Measurements from ENCODE around the gene DUSP1. TPM values are rescaled to one million over a fixed set of nuclear protein-coding genes. Genes with fewer than 3 reads are reported as not detected.

DUSP1 gene
- total RNA-seq, 4 donors from 2014 or later: 469 to 701 (median 567) TPM

DNA sequence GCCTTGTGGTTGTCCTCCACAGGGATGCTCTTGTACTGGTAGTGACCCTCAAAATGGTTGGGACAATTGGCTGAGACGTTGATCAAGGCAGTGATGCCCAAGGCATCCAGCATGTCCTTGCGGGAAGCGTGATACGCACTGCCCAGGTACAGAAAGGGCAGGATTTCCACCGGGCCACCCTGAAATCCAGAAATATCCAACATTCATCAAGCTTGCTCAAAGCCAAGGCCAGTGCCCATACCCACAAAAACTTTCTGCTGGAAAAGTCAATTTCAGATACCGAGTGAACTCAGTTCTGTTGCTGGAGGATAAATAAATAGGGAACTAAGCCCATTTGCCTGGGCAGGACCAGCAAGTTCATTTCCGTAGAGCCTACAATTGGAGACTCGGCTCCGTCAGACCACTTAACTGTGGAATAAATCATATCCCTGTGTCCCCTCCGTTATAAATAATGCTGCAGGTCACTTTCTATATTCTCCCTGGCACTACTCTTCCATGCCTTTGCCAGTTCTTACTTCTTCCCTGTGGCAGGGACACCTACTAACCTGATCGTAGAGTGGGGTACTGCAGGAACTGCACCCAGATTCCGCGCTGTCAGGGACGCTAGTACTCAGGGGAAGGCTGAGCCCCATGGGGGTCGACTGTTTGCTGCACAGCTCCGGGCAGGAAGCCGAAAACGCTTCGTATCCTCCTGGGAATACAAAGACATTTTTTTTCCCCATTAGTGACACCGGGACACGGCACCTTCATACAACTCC is 1.2 kb downstream of the DUSP1 start:
- H3K4me3 ChIP-seq: peak overlapping the region; percentile 81 to 98 (median 82)
- H3K36me3 ChIP-seq: peaks cover 0 to 30% (median 13%) of the 10 kb centered on the region in 4 donors
- H3K27ac ChIP-seq: peak overlapping the region; percentile 99 to 100 (median 100)
- in situ Hi-C loops (cut with MboI; ENCODE audit: low pct_ligation_motif_present in 1 of 4, low pct_unique_long_range_greater_than_20kb in 1 of 4, low sequenced_read_pairs in 3 of 4): loop anchor here in 2 of 4 donors (10.0 kb wide), 2 partner anchors 65 to 85 kb away; partner anchors contain the start of gene ERGIC1 (in 1 of the 2)
- 25 to 31% methylated on average over 7 to 21 of the region's 21 CpGs for WGBS, 2 donors (ENCODE audit: low coverage in 1 of 2)
- peaks cover 24 to 72% (median 54%) of the 10 kb centered on the region in 4 donors for H3K4me1 ChIP-seq
- intact Hi-C loops (cut with DNase I; ENCODE audit: low total_unique reads): loop anchor here (5.0 to 10.0 kb wide), 2 partner anchors 52 to 65 kb away; partner anchors contain the start of gene ERGIC1
- DNase-seq: peak; percentile 46
- no peak for TF ChIP-seq EP300 (IDR thresholded peaks at IDR 0.05; ENCODE audit: low read depth)
- TF ChIP-seq POLR2AphosphoS5 (IDR thresholded peaks at IDR 0.05): peak; percentile 26 to 88 (median 58)
- TF ChIP-seq POLR2A (IDR thresholded peaks at IDR 0.05): peak; percentile 48
- no peaks in the 10 kb centered on the region for H3K9me3 ChIP-seq
- no peaks in the 10 kb centered on the region for H3K27me3 ChIP-seq

DNA sequence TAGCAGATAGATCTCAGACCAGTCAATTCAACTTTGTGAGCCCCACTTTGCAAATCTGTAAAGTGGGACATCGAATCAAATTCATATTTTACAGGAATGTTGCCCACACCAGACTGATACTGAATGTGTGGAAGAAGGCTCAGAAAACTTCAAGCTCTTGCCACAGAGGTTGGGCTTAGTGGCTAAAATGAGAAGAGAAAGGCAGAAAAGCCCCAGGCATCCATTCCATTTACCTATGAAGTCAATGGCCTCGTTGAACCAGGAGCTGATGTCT is 1.7 kb downstream of the DUSP1 start:
- WGBS, 2 donors (ENCODE audit: low coverage in 1 of 2): 51 to 52% methylated on average over 2 of the region's 2 CpGs

DNA sequence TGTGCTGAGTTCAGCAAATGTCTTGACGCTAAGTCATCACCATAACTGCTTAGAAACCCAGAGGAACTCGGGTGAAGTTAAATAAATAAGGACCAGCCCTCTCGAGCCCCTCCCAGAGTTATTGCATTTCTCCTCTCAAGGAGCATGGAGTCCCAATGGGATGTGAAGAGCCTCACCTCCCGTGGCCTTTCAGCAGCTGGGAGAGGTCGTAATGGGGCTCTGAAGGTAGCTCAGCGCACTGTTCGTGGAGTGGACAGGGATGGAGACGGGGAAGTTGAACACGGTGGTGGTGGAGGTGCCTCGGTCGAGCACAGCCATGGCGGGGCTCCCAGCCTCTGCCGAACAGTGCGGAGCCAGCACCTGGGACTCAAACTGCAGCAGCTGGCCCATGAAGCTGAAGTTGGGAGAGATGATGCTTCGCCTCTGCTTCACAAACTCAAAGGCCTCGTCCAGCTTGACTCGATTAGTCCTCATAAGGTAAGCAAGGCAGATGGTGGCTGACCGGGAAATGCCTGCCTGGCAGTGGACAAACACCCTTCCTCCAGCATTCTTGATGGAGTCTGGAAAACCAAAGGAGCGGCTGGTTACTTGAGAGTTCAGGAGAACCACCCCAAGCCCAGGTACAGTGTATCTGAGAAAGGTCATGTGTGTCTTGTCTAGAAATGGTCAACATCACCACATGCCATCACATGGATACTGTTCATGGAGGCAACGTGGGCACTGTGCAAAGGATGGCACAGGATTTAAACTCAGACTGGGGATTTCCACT is 2.2 kb downstream of the DUSP1 start:
- Histone ChIP-seq H3K4me1 (peaks cover 18 to 68% (median 47%) of the 10 kb centered on the region in 4 donors), H3K27ac (peak overlapping the region; percentile 99 to 100 (median 100)), H3K36me3 (peaks cover 0 to 30% (median 13%) of the 10 kb centered on the region in 4 donors), H3K9me3 (no peaks in the 10 kb centered on the region), H3K27me3 (no peaks in the 10 kb centered on the region), H3K4me3 (peak overlapping the region; percentile 81 to 98 (median 82))
- in situ Hi-C loops (cut with MboI; ENCODE audit: low pct_ligation_motif_present in 1 of 4, low pct_unique_long_range_greater_than_20kb in 1 of 4, low sequenced_read_pairs in 3 of 4) (no loop called here), intact Hi-C loops (cut with DNase I; ENCODE audit: low total_unique reads) (loop anchor here (5.0 kb wide), 1 partner anchor 51 kb away; no protein-coding TSS in a partner anchor)
- peak; percentile 65 to 87 (median 82) for TF ChIP-seq POLR2AphosphoS5 (IDR thresholded peaks at IDR 0.05)
- TF ChIP-seq EP300 (IDR thresholded peaks at IDR 0.05; ENCODE audit: low read depth): no peak
- TF ChIP-seq POLR2A (IDR thresholded peaks at IDR 0.05): peak; percentile 61
- TF ChIP-seq, protein P1, sequence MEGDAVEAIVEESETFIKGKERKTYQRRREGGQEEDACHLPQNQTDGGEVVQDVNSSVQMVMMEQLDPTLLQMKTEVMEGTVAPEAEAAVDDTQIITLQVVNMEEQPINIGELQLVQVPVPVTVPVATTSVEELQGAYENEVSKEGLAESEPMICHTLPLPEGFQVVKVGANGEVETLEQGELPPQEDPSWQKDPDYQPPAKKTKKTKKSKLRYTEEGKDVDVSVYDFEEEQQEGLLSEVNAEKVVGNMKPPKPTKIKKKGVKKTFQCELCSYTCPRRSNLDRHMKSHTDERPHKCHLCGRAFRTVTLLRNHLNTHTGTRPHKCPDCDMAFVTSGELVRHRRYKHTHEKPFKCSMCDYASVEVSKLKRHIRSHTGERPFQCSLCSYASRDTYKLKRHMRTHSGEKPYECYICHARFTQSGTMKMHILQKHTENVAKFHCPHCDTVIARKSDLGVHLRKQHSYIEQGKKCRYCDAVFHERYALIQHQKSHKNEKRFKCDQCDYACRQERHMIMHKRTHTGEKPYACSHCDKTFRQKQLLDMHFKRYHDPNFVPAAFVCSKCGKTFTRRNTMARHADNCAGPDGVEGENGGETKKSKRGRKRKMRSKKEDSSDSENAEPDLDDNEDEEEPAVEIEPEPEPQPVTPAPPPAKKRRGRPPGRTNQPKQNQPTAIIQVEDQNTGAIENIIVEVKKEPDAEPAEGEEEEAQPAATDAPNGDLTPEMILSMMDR (IDR thresholded peaks at IDR 0.05): no peak
- WGBS, 2 donors (ENCODE audit: low coverage in 1 of 2): 67 to 76% methylated on average over 1 to 20 of the region's 20 CpGs
- DNase-seq: peak; percentile 44

More for the DNA sequence above, 1.7 kb downstream of the DUSP1 start:
- Histone ChIP-seq H3K4me3 (peak overlapping the region; percentile 81 to 98 (median 82)), H3K27me3 (no peaks in the 10 kb centered on the region), H3K9me3 (no peaks in the 10 kb centered on the region), H3K27ac (peak overlapping the region; percentile 99 to 100 (median 100)), H3K4me1 (peaks cover 23 to 72% (median 52%) of the 10 kb centered on the region in 4 donors), H3K36me3 (peaks cover 0 to 30% (median 13%) of the 10 kb centered on the region in 4 donors)
- in situ Hi-C loops (cut with MboI; ENCODE audit: low pct_ligation_motif_present in 1 of 4, low pct_unique_long_range_greater_than_20kb in 1 of 4, low sequenced_read_pairs in 3 of 4) (no loop called here), intact Hi-C loops (cut with DNase I; ENCODE audit: low total_unique reads) (loop anchor here (5.0 kb wide), 1 partner anchor 52 kb away; no protein-coding TSS in a partner anchor)
- TF ChIP-seq EP300 (IDR thresholded peaks at IDR 0.05; ENCODE audit: low read depth) (no peak), POLR2AphosphoS5 (IDR thresholded peaks at IDR 0.05) (no peak), POLR2A (IDR thresholded peaks at IDR 0.05) (no peak)
- TF ChIP-seq, protein P1 (IDR thresholded peaks at IDR 0.05): no peak
- no peak for DNase-seq

DNA sequence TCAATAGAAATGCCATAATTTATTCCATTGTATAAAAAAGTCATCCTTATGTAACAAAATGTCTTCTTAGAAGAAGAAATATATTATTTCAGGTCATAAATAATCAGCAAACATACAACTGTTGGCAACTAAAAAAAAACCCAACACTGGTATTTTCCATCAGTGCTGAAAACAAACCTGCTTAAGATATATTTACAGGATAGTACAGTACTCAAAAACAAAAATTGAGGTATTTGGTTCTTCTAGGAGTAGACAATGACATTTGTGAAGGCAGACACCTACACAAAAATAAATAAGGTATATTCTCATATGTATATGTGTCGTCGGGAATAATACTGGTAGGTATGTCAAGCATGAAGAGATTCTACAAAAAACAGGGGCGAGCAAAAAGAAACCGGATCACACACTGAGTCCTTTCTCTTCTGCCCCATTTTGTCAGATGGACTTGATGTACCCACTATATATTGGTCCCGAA is 2.9 kb downstream of the DUSP1 start:
- DNase-seq: no peak
- TF ChIP-seq POLR2A (IDR thresholded peaks at IDR 0.05): no peak
- TF ChIP-seq, protein P1 (IDR thresholded peaks at IDR 0.05): no peak
- TF ChIP-seq POLR2AphosphoS5 (IDR thresholded peaks at IDR 0.05): peak in 1 of 3 donors; percentile 59
- TF ChIP-seq EP300 (IDR thresholded peaks at IDR 0.05; ENCODE audit: low read depth): no peak
- H3K4me3 ChIP-seq: peak overlapping the region; percentile 81 to 98 (median 82)
- in situ Hi-C loops (cut with MboI; ENCODE audit: low pct_ligation_motif_present in 1 of 4, low pct_unique_long_range_greater_than_20kb in 1 of 4, low sequenced_read_pairs in 3 of 4) (no loop called here), intact Hi-C loops (cut with DNase I; ENCODE audit: low total_unique reads) (loop anchor here (5.0 kb wide), 1 partner anchor 51 kb away; no protein-coding TSS in a partner anchor)
- H3K9me3 ChIP-seq: no peaks in the 10 kb centered on the region
- 70% methylated on average over 5 of the region's 5 CpGs; no CpG with 5 or more reads in 1 of the 2 donors for WGBS, 2 donors (ENCODE audit: low coverage in 1 of 2)
- H3K27ac ChIP-seq: peak overlapping the region; percentile 99 to 100 (median 100)
- H3K4me1 ChIP-seq: peaks cover 11 to 62% (median 41%) of the 10 kb centered on the region in 4 donors
- H3K36me3 ChIP-seq: peaks cover 0 to 30% (median 13%) of the 10 kb centered on the region in 4 donors
- no peaks in the 10 kb centered on the region for H3K27me3 ChIP-seq

Data from transverse colon (tissue), 4 donors.